Stimulated activated CD4-positive, alpha-beta T cell treated with anti-CD3 and anti-CD28 coated beads, Interleukin-1b, Interleukin-23, amount 100 ng/mL, for 4 hours (primary cell): ENCODE data around the gene RELL2.

Source experiments
- DNase-seq, 2 donors: peaks; one replicate each; pipeline ENCODE4 v3.0.0-alpha.2; 2020; ENCODE audit warnings: low read depth in 2 of 2

RELL2 gene

GRCh38 chr5:141649056-141649688 is 12.4 kb downstream of the RELL2 start:
- no peak for DNase-seq

GRCh38 chr5:141649972-141650371 is 13.2 kb downstream of the RELL2 start:
- DNase-seq, result no peak

- DNase-seq, result peak; percentile 68 to 73
Observed at GRCh38 chr5:141650851-141651727, 14.3 kb downstream of the RELL2 start, which contains the start of gene FCHSD1. Gene FCHSD1 (minus strand): TSS chr5:141651418. CDS start chr5:141651368, 50 bp downstream.

- DNase-seq, result no peak
Observed at GRCh38 chr5:141651728-141652105, 14.9 kb downstream of the RELL2 start.

GRCh38 chr5:141654298-141654697 is 17.5 kb downstream of the RELL2 start:
- DNase-seq, result no peak

GRCh38 chr5:141655020-141655419 is 18.2 kb downstream of the RELL2 start:
- no peak for DNase-seq

- no peak for DNase-seq
Observed at GRCh38 chr5:141656396-141656795, 19.6 kb downstream of the RELL2 start.

GRCh38 chr5:141657404-141657803 is 20.6 kb downstream of the RELL2 start:
- DNase-seq, result no peak

- DNase-seq, result no peak
Observed at GRCh38 chr5:141657937-141658545, 21.2 kb downstream of the RELL2 start.

GRCh38 chr5:141662028-141662427 is 25.2 kb downstream of the RELL2 start:
- no peak for DNase-seq

GRCh38 chr5:141663506-141663905 is 26.7 kb downstream of the RELL2 start:
- DNase-seq, result no peak

- DNase-seq, result peak; percentile 66 to 73
Observed at GRCh38 chr5:141664733-141665461, 28.1 kb downstream of the RELL2 start.

GRCh38 chr5:141665995-141666940 is 29.5 kb downstream of the RELL2 start:
- DNase-seq, result no peak

GRCh38 chr5:141668601-141669265 is 31.9 kb downstream of the RELL2 start:
- DNase-seq, result no peak

GRCh38 chr5:141669520-141669919 is 32.7 kb downstream of the RELL2 start:
- no peak for DNase-seq

- no peak for DNase-seq
Observed at GRCh38 chr5:141672071-141672840, 35.5 kb downstream of the RELL2 start.

GRCh38 chr5:141672841-141673813 is 36.3 kb downstream of the RELL2 start:
- DNase-seq, result no peak

GRCh38 chr5:141674747-141675146 is 38.0 kb downstream of the RELL2 start:
- no peak for DNase-seq
